Inflammatory macrophage (primary cell): ENCODE data around the gene GRIN1.
"Not testable (repeated sequence)": the region's sequence is repeated elsewhere in the genome, so short reads cannot be mapped to it uniquely, and the experiment has no call there.

Experiments
- DNase-seq, 2 donors: peaks; one replicate each; pipeline ENCODE4 v3.0.0-alpha.2; 2020 to 2022

The GRIN1 gene

GRCh38 chr9:137111788-137112563 is 27.0 kb upstream of the GRIN1 start:
- DNase-seq: no peak

- DNase-seq: no peak
These were observed 26.2 kb upstream of the GRIN1 start for GRCh38 chr9:137112564-137113384.

- peak in 1 of 2 donors; percentile 38 for DNase-seq
These were observed 25.4 kb upstream of the GRIN1 start for GRCh38 chr9:137113385-137114159.

GRCh38 chr9:137114220-137114612 is 24.7 kb upstream of the GRIN1 start:
- DNase-seq: no peak

- DNase-seq: peak; percentile 60 to 84
These were observed 24.2 kb upstream of the GRIN1 start, which contains the start of gene DPP7 for GRCh38 chr9:137114613-137115393. TSS of gene DPP7 (minus strand) at chr9:137114733. CDS start at chr9:137114713, 20 bp downstream.

GRCh38 chr9:137115394-137116026 is 23.4 kb upstream of the GRIN1 start:
- DNase-seq: no peak

- DNase-seq: no peak
These were observed 22.9 kb upstream of the GRIN1 start for GRCh38 chr9:137116027-137116507.

GRCh38 chr9:137116728-137117127 is 22.2 kb upstream of the GRIN1 start:
- DNase-seq: no peak

- DNase-seq: no peak
These were observed 21.7 kb upstream of the GRIN1 start for GRCh38 chr9:137117269-137117731.

GRCh38 chr9:137118092-137118603 is 20.8 kb upstream of the GRIN1 start:
- not testable (repeated sequence) for DNase-seq

- not testable (repeated sequence) for DNase-seq
These were observed 16.8 kb upstream of the GRIN1 start for GRCh38 chr9:137121927-137122795.

- not testable (repeated sequence) for DNase-seq
These were observed 16.0 kb upstream of the GRIN1 start for GRCh38 chr9:137122796-137123467.

GRCh38 chr9:137123468-137123837 is 15.5 kb upstream of the GRIN1 start:
- DNase-seq: no peak

- DNase-seq: not testable (repeated sequence)
These were observed 14.9 kb upstream of the GRIN1 start for GRCh38 chr9:137123952-137124462.

- peak; percentile 19 to 30 for DNase-seq
These were observed 12.2 kb upstream of the GRIN1 start for GRCh38 chr9:137126786-137127185.

GRCh38 chr9:137127301-137128157 is 11.4 kb upstream of the GRIN1 start:
- peak; percentile 73 to 76 for DNase-seq

- no peak for DNase-seq
These were observed 10.6 kb upstream of the GRIN1 start for GRCh38 chr9:137128158-137128861.
